GM12878 (cell line): Measurements from ENCODE around the gene PACS2. TPM values are rescaled to one million over a fixed set of nuclear protein-coding genes. Genes with fewer than 3 reads are reported as not detected.

Experiments
- ATAC-seq: fragments of 200-7000 bp; cut with Tn5 transposase; 3 replicates; pipeline ENCODE4 v1.9.1; 2020; ENCODE audit warnings: mild to moderate bottlenecking, moderate library complexity
- BruUV-seq: library from RNA; stranded (reverse); fragments of 400-500 nt; replicated peaks from 2 replicates; lab custom pipeline; 2021; lab: Mats Ljungman, UMichigan
- CTCF ChIA-PET: fragments of 300-600 bp; sonication (Branson Sonifier 250); formaldehyde crosslinking; extraction: SDS; loops from one replicate; lab custom pipeline; 2021; ENCODE audit warnings: inconsistent platforms; lab: Yijun Ruan, JAX
- POLR2A ChIA-PET: fragments of 350-600 bp; formaldehyde crosslinking; extraction: SDS; loops from one replicate; lab custom pipeline; 2021; ENCODE audit warnings: inconsistent platforms; lab: Charles Lee
- RAD21 ChIA-PET: fragments of 300-600 bp; sonication (Branson Sonifier 250); formaldehyde crosslinking; loops from one replicate; lab custom pipeline; 2023; ENCODE audit warnings: antibody characterized with exemption; ENCODE audit not compliant: unreplicated experiment; lab: Charles Lee
- SMC1A ChIA-PET: fragments of 300-600 bp; sonication (Branson Sonifier 250); formaldehyde crosslinking; loops from one replicate; lab custom pipeline; 2023; ENCODE audit not compliant: unreplicated experiment, uncharacterized antibody; lab: Charles Lee
- DNase-seq: peaks from one replicate; pipeline ENCODE4 v3.0.0-alpha.2; 2011; ENCODE audit warnings: low read depth, low spot score
- FAIRE-seq: peaks from 3 replicates; lab custom pipeline; 2011; peaks lifted over from hg19 to GRCh38; lab: Jason Lieb, UNC
- H2AFZ ChIP-seq: 2 replicates; pipeline ENCODE4 v1.6.0; 2011; ENCODE audit warnings: low read depth, low read length, control low read depth; ENCODE audit not compliant: control insufficient read depth
- H3K27ac ChIP-seq: 2 replicates; pipeline ENCODE4 v1.5.1; 2011; ENCODE audit warnings: control low read depth; ENCODE audit not compliant: control insufficient read depth, insufficient read depth
- H3K27me3 ChIP-seq, 2 experiments: replicated peaks in 1 of 2; 2 replicates each; pipeline versions ENCODE4 v1.6.0 to v1.6.1; 2011; ENCODE audit warnings: low read length in 1 of 2; ENCODE audit not compliant: control insufficient read depth in 2 of 2, insufficient read depth in 2 of 2
- H3K36me3 ChIP-seq, 2 experiments: 2 replicates each; pipeline ENCODE4 v1.5.1; 2011; ENCODE audit warnings: low read length in 1 of 2; ENCODE audit not compliant: control insufficient read depth in 2 of 2, insufficient read depth in 2 of 2
- H3K4me1 ChIP-seq: 2 replicates; pipeline ENCODE4 v1.6.1; 2011; ENCODE audit warnings: mild to moderate bottlenecking, low read length, moderate library complexity, mixed read lengths; ENCODE audit not compliant: control insufficient read depth, insufficient read depth
- H3K4me2 ChIP-seq: 2 replicates; pipeline ENCODE4 v1.6.0; 2011; ENCODE audit warnings: control low read depth; ENCODE audit not compliant: control insufficient read depth, insufficient read depth
- H3K4me3 ChIP-seq: fragments of 200-600 bp; sonication (generic); 2 replicates; pipeline ENCODE4 v1.5.1; 2016
- H3K79me2 ChIP-seq: 2 replicates; pipeline ENCODE4 v1.6.0; 2011; ENCODE audit warnings: low read length; ENCODE audit not compliant: control insufficient read depth, insufficient read depth
- H3K9ac ChIP-seq: 2 replicates; pipeline ENCODE4 v1.8.0; 2011; ENCODE audit warnings: low read length, control low read depth, mixed read lengths; ENCODE audit not compliant: control insufficient read depth, insufficient read depth
- H3K9me3 ChIP-seq: replicated peaks from 3 replicates; pipeline ENCODE4 v1.5.1; 2011; ENCODE audit warnings: mild to moderate bottlenecking, low read length; ENCODE audit not compliant: control insufficient read depth, insufficient read depth
- H4K20me1 ChIP-seq: 2 replicates; pipeline ENCODE4 v1.6.0; 2011; ENCODE audit not compliant: control insufficient read depth, insufficient read depth
- CEBPB ChIP-seq, 2 experiments: fragments of 150-350 bp in 1 of 2; IDR thresholded peaks; 2 replicates each; pipeline ENCODE4 v1.6.1; 2012 to 2014; ENCODE audit warnings: low read depth in 2 of 2, low read length in 2 of 2, borderline replicate concordance in 1 of 2, inconsistent platforms in 1 of 2
- CHD4 ChIP-seq: fragments of 200-600 bp; sonication (generic); IDR thresholded peaks from 2 replicates; pipeline ENCODE4 v1.6.1; 2016; ENCODE audit warnings: mild to moderate bottlenecking
- ETV6 ChIP-seq, 2 experiments: fragments of 450-650 bp in 1 of 2; IDR thresholded peaks in 1 of 2; conservative IDR thresholded peaks in 1 of 2; 2 replicates each; pipeline ENCODE4 v1.6.1; 2014; ENCODE audit warnings: antibody characterized with exemption in 1 of 2, borderline replicate concordance in 1 of 2, low read depth in 1 of 2, mild to moderate bottlenecking in 1 of 2, moderate library complexity in 1 of 2
- POLR2A ChIP-seq: IDR thresholded peaks from 2 replicates; pipeline ENCODE4 v1.6.1; 2011; ENCODE audit warnings: low read depth, mild to moderate bottlenecking, low read length
- RB1 ChIP-seq: fragments of 450-650 bp; formaldehyde crosslinking; IDR thresholded peaks from 2 replicates; pipeline ENCODE4 v1.6.1; 2017; ENCODE audit warnings: mild to moderate bottlenecking, borderline replicate concordance
- RCOR1 ChIP-seq: conservative IDR thresholded peaks from 2 replicates; pipeline ENCODE4 v1.6.1; 2012; ENCODE audit warnings: low read depth, low read length, improper control_type of control experiment
- RELA ChIP-seq: fragments of 450-650 bp; IDR thresholded peaks from 2 replicates; pipeline ENCODE4 v1.8.0; 2014; ENCODE audit warnings: borderline replicate concordance; ENCODE audit not compliant: partially characterized antibody
- RUNX3 ChIP-seq: IDR thresholded peaks from 2 replicates; pipeline ENCODE4 v1.6.1; 2012; ENCODE audit warnings: low read length, inconsistent platforms
- SMC3 ChIP-seq: IDR thresholded peaks from 2 replicates; pipeline ENCODE4 v1.6.1; 2011; ENCODE audit warnings: low read length, improper control_type of control experiment, borderline replicate concordance
- SPI1 ChIP-seq: IDR thresholded peaks from 2 replicates; pipeline ENCODE4 v1.6.1; 2011; ENCODE audit warnings: low read depth, mild to moderate bottlenecking, low read length, moderate library complexity, borderline replicate concordance; ENCODE audit not compliant: insufficient read depth
- SREBF2 ChIP-seq: IDR thresholded peaks from 2 replicates; pipeline ENCODE4 v1.6.1; 2012; ENCODE audit warnings: mild to moderate bottlenecking, low read length
- ZNF207 ChIP-seq: fragments of 450-650 bp; IDR thresholded peaks from 2 replicates; pipeline ENCODE4 v1.6.1; 2014; ENCODE audit warnings: antibody characterized with exemption, mild to moderate bottlenecking, borderline replicate concordance
- WGBS: methylation state at CpG from one replicate; pipeline ENCODE4 v1.1.6; 2016; ENCODE audit warnings: low lambda C conversion rate; ENCODE audit not compliant: insufficient replicate concordance, insufficient coverage; ENCODE audit errors: missing lambda C conversion rate; 5-methylcytosine and 5-hydroxymethylcytosine counted together
- in situ Hi-C: fragments of 300-500 bp; cut with MboI; formaldehyde crosslinking; loops from 9 replicates; pipeline ENCODE4 v1.14.3; 2018; ENCODE audit warnings: mixed read lengths
- intact Hi-C: fragments of 100-400 bp; cut with micrococcal nuclease; formaldehyde crosslinking; loops from one replicate; pipeline ENCODE4 v1.14.2; 2022; ENCODE audit not compliant: unreplicated experiment
- polyA plus RNA-seq, 11 experiments: library from polyadenylated mRNA; depleted of rRNA in 4 of 11; unstranded in 6 of 11; stranded (reverse) in 5 of 11; fragments of >200 nt; fragmentation: Nextera tagmentation in 4 of 11; fragmentation: Illumina TruSeq in 1 of 11; extraction: Ambion mirVana in 4 of 11; extraction: Trizol in 1 of 11; gene quantifications; 1 replicate in 1 of 11; 2 replicates in 10 of 11; pipeline versions ENCODE4 v1.2.1 to v1.2.3, GENCODE V29; 2011 to 2016; ENCODE audit warnings: inconsistent platforms in 2 of 11, missing spikeins in 2 of 11, low read depth in 1 of 11
- total RNA-seq, 4 experiments: library from RNA; depleted of rRNA in 3 of 4; stranded (reverse); fragments of >200 nt in 3 of 4; fragmentation: Illumina TruSeq in 1 of 4; extraction: Trizol in 1 of 4; gene quantifications; 2 replicates each; pipeline versions ENCODE4 v1.2.1 to v1.2.3, GENCODE V29; 2013 to 2021
- TF ChIP-seq, protein P1 (sequence below): IDR thresholded peaks from 2 replicates; pipeline ENCODE4 v1.6.1; 2011; ENCODE audit warnings: borderline replicate concordance, low read depth, mild to moderate bottlenecking, moderate library complexity, mixed read lengths, low read length; ENCODE audit not compliant: insufficient read depth; ENCODE audit errors: extremely low read length

Gene PACS2
- total and polyA plus RNA-seq, 10 of the 15 experiments (the other 5 are each of a cell fraction or from before 2014, with no cell fraction given), result 0.21 to 37.3 (median 9.4) TPM

DNA sequence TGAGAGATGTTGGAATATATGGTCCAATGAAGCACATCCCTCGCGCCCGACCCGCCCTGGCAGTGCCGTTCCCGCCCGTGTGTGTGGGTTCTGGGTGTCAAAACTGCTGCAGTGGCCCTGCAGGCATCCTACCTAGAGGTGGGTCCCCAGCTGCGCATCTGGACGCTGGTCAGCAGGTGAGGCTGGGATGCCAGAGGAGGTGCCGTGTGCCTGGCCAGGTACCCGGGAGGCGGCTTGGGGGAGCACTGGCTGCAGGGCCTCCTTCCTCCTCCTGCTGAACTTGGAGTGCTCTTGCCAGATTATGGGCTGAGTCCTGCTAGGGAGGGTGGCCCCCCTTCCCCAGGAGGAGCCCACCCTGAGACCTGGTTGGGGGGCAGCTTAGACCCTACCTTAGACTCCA lies 110.3 kb downstream of the PACS2 start:
- Histone ChIP-seq H3K4me2 (no peak overlapping the region), H3K79me2 (peaks cover 57% of the 10 kb centered on the region), H3K9me3 (no peaks in the 10 kb centered on the region; the same call in 2 of the 3 replicates), H3K36me3 (peaks cover 4 to 6% of the 10 kb centered on the region in 2 experiments; a peak in 3 of 4 replicates), H3K4me1 (peaks cover 11% of the 10 kb centered on the region), H3K4me3 (no peak overlapping the region), H3K9ac (no peak overlapping the region), H4K20me1 (no peaks in the 10 kb centered on the region; the same call in 1 of the 2 replicates), H3K27me3 (no peaks in the 10 kb centered on the region), H3K27ac (no peak overlapping the region), H2AFZ (no peak overlapping the region)
- ChIA-PET CTCF (interaction anchor here (1.5 kb wide), 1 partner anchor 56 kb away, joined by 5 read pairs; no protein-coding TSS in a partner anchor), SMC1A (no interaction called here), RAD21 (no interaction called here), POLR2A (no interaction called here)
- FAIRE-seq, result no peak
- intact Hi-C loops (no loop called here), in situ Hi-C loops (no loop called here)
- ATAC-seq, result no peak
- no peak for TF ChIP-seq RB1
- no peak for TF ChIP-seq ETV6 (conservative IDR thresholded peaks at IDR 0.05 in 1 of 2, IDR thresholded peaks at IDR 0.05 in 1 of 2; ENCODE audit: borderline replicate concordance in 1 of 2, low read depth in 1 of 2)
- TF ChIP-seq POLR2A, result 0 out of 2 replicates have a peak, but pooled peaks have one; percentile 26
- no peak for TF ChIP-seq SMC3
- no peak for TF ChIP-seq RCOR1
- no peak for TF ChIP-seq SPI1
- no peak for DNase-seq
- WGBS, result 92% methylated on average over 12 of the region's 12 CpGs
- BruUV-seq, result no TSS peak

GRCh38 chr14:105425823-105426247 lies 111.3 kb downstream of the PACS2 start:
- RAD21 ChIA-PET, result no interaction called here
- FAIRE-seq (no peak), DNase-seq (no peak), ATAC-seq (no peak)
- 93% methylated on average over 21 of the region's 23 CpGs for WGBS
- no peak overlapping the region for H3K4me2 ChIP-seq
- peaks cover 4 to 7% of the 10 kb centered on the region in 2 experiments; a peak in 3 of 4 replicates for H3K36me3 ChIP-seq
- H3K4me3 ChIP-seq, result no peak overlapping the region
- H2AFZ ChIP-seq, result no peak overlapping the region
- H3K79me2 ChIP-seq, result peaks cover 54% of the 10 kb centered on the region
- in situ Hi-C loops (no loop called here), intact Hi-C loops (no loop called here)
- TF ChIP-seq, protein P1, sequence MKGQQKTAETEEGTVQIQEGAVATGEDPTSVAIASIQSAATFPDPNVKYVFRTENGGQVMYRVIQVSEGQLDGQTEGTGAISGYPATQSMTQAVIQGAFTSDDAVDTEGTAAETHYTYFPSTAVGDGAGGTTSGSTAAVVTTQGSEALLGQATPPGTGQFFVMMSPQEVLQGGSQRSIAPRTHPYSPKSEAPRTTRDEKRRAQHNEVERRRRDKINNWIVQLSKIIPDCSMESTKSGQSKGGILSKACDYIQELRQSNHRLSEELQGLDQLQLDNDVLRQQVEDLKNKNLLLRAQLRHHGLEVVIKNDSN, result no peak
- TF ChIP-seq CHD4 (no peak), ZNF207 (no peak), RELA (no peak), RUNX3 (no peak), CEBPB (IDR thresholded peaks at IDR 0.05; ENCODE audit: borderline replicate concordance in 1 of 2, low read depth in 2 of 2, low read length in 2 of 2) (no peak), SREBF2 (no peak), POLR2A (peak; percentile 51)
- H3K4me1 ChIP-seq, result peaks cover 11% of the 10 kb centered on the region
- POLR2A ChIA-PET, result no interaction called here
- H3K27ac ChIP-seq, result no peak overlapping the region
- SMC1A ChIA-PET, result no interaction called here
- no peaks in the 10 kb centered on the region for H3K27me3 ChIP-seq
- H4K20me1 ChIP-seq, result no peaks in the 10 kb centered on the region; the same call in 1 of the 2 replicates
- no peaks in the 10 kb centered on the region; the same call in 2 of the 3 replicates for H3K9me3 ChIP-seq
- CTCF ChIA-PET, result no interaction called here
- no peak overlapping the region for H3K9ac ChIP-seq
- no TSS peak for BruUV-seq
